ENCODE results near the gene BSDC1. TPM values are rescaled to one million over a fixed set of nuclear protein-coding genes. Genes with fewer than 3 reads are reported as not detected.
A peak's percentile ranks its signal among the peaks of the same experiment; 100 is the strongest.

BSDC1 gene
- total RNA-seq, 1 donor from 2014 or later: 38.6 TPM

DNA sequence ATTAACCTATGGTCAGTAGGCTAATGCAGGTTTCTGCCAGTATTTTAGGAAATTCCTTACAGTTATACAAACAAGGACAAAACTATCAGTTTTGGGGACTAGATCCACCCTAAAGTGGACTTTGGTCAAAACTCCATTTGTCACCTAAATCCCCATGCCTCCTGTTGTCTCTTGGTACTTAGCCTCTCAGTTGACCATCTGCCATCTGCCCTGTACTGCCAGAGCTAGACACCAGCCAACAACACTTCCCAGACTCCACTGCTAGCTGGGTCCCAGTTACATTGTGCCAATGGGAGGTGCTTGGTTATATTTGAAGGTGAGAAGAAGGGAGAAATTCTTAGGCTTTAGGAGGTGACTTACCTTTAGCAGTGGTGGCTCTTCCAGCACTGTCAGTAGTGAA is 17.0 kb upstream of the BSDC1 start:
- no peak for TF ChIP-seq CTCF (conservative IDR thresholded peaks at IDR 0.05)
- DNase-seq (ENCODE audit: low read depth, low spot score): no peak
- Mint-ChIP-seq H3K4me1 (peaks cover 3% of the 10 kb centered on the region), H3K36me3 (ENCODE audit: low read depth) (peaks cover 7% of the 10 kb centered on the region), H3K4me3 (no peak overlapping the region), H3K27ac (ENCODE audit: unreplicated experiment) (no peak overlapping the region), H3K27me3 (ENCODE audit: low read depth) (peaks cover 11% of the 10 kb centered on the region), H3K9me3 (peaks cover 9% of the 10 kb centered on the region)

DNA sequence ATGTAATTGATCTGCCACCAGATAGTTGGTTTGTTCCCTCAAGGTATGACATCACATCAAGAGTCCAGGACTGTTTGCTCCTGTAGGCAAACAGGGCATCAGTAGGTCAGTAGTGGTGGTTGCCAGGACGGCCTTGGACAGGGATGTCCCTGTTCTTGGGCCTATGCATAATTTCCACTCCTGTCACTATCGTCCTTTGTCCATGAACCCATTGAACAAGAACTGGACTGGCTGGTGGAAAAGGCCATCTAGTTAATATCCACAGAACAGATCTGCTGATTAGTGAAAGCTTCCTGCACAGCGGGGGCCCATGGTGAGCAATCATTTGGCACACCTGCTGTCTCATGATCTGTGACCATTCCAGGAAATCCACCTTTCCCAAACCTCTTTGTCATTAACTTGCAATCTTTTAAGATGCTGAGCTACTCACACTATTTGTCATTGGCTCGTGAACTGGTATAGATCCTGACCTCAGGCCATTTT is 12.4 kb upstream of the BSDC1 start:
- Mint-ChIP-seq H3K4me3 (no peak overlapping the region), H3K4me1 (no peaks in the 10 kb centered on the region), H3K27ac (ENCODE audit: unreplicated experiment) (no peak overlapping the region), H3K9me3 (no peaks in the 10 kb centered on the region), H3K36me3 (ENCODE audit: low read depth) (no peaks in the 10 kb centered on the region), H3K27me3 (ENCODE audit: low read depth) (no peaks in the 10 kb centered on the region)
- no peak for DNase-seq (ENCODE audit: low read depth, low spot score)
- no peak for TF ChIP-seq CTCF (conservative IDR thresholded peaks at IDR 0.05)

GRCh38 chr1:32405672-32406467 is 11.6 kb upstream of the BSDC1 start:
- Mint-ChIP-seq H3K27ac (ENCODE audit: unreplicated experiment) (no peak overlapping the region), H3K9me3 (no peaks in the 10 kb centered on the region), H3K36me3 (ENCODE audit: low read depth) (no peaks in the 10 kb centered on the region), H3K4me1 (no peaks in the 10 kb centered on the region), H3K27me3 (ENCODE audit: low read depth) (no peaks in the 10 kb centered on the region), H3K4me3 (no peak overlapping the region)
- no peak for DNase-seq (ENCODE audit: low read depth, low spot score)
- no peak for TF ChIP-seq CTCF (conservative IDR thresholded peaks at IDR 0.05)

GRCh38 chr1:32404946-32405345 is 10.7 kb upstream of the BSDC1 start:
- no peak overlapping the region for H3K27ac Mint-ChIP-seq (ENCODE audit: unreplicated experiment)

GRCh38 chr1:32400876-32401631 is 6.8 kb upstream of the BSDC1 start:
- peak; percentile 85 for DNase-seq (ENCODE audit: low read depth, low spot score)
- Mint-ChIP-seq H3K27me3 (ENCODE audit: low read depth) (no peaks in the 10 kb centered on the region), H3K4me1 (peaks cover under 1% of the 10 kb centered on the region), H3K9me3 (no peaks in the 10 kb centered on the region), H3K4me3 (peak overlapping the region; percentile 60), H3K36me3 (ENCODE audit: low read depth) (no peaks in the 10 kb centered on the region), H3K27ac (ENCODE audit: unreplicated experiment) (no peak overlapping the region)
- TF ChIP-seq CTCF (conservative IDR thresholded peaks at IDR 0.05): peak; percentile 91

More at GRCh38 chr1:32404946-32405345, 10.7 kb upstream of the BSDC1 start:
- H3K4me1 Mint-ChIP-seq: no peaks in the 10 kb centered on the region
- H3K36me3 Mint-ChIP-seq (ENCODE audit: low read depth): no peaks in the 10 kb centered on the region
- H3K4me3 Mint-ChIP-seq: no peak overlapping the region
- no peaks in the 10 kb centered on the region for H3K27me3 Mint-ChIP-seq (ENCODE audit: low read depth)
- TF ChIP-seq CTCF (conservative IDR thresholded peaks at IDR 0.05): no peak
- DNase-seq (ENCODE audit: low read depth, low spot score): no peak
- H3K9me3 Mint-ChIP-seq: no peaks in the 10 kb centered on the region

Data from neural crest cell (in vitro differentiated cells).